Progenitor cell of endocrine pancreas (in vitro differentiated cells): Measurements from ENCODE around the gene MAD1L1. TPM values are rescaled to one million over a fixed set of nuclear protein-coding genes. Genes with fewer than 3 reads are reported as not detected.
A peak's percentile ranks its signal among the peaks of the same experiment; 100 is the strongest.

ENCODE experiments used
- DNase-seq: peaks from one replicate; pipeline ENCODE4 v3.0.0; 2021; ENCODE audit warnings: low spot score; ENCODE audit not compliant: unreplicated experiment
- H3K27ac Mint-ChIP-seq: 2 replicates; pipeline ENCODE4 v1.8.0; 2021; ENCODE audit warnings: mild to moderate bottlenecking, moderate library complexity, mixed read lengths
- H3K27me3 Mint-ChIP-seq: 2 replicates; pipeline ENCODE4 v1.8.0; 2021; ENCODE audit warnings: mixed read lengths
- H3K36me3 Mint-ChIP-seq: 2 replicates; pipeline ENCODE4 v1.8.0; 2022; ENCODE audit warnings: mixed read lengths; ENCODE audit not compliant: insufficient read depth
- H3K4me1 Mint-ChIP-seq: 2 replicates; pipeline ENCODE4 v1.8.0; 2021; ENCODE audit warnings: low read depth, mixed read lengths
- H3K4me3 Mint-ChIP-seq: 2 replicates; pipeline ENCODE4 v1.8.0; 2021; ENCODE audit warnings: low read depth, mild to moderate bottlenecking, moderate library complexity, mixed read lengths
- H3K9me3 Mint-ChIP-seq: 2 replicates; pipeline ENCODE4 v1.8.0; 2021; ENCODE audit warnings: low read depth, mixed read lengths
- CTCF ChIP-seq: fragments of 200-600 bp; sonication (generic); IDR thresholded peaks from one replicate; pipeline ENCODE4 v1.5.0; 2021; ENCODE audit warnings: antibody characterized with exemption, mild to moderate bottlenecking; ENCODE audit not compliant: unreplicated experiment
- total RNA-seq: library from RNA; stranded (reverse); gene quantifications from 2 replicates; pipeline ENCODE4 v1.2.1, GENCODE V29; 2021

Gene MAD1L1
- total RNA-seq, 1 donor from 2014 or later = 49.8 TPM

DNA sequence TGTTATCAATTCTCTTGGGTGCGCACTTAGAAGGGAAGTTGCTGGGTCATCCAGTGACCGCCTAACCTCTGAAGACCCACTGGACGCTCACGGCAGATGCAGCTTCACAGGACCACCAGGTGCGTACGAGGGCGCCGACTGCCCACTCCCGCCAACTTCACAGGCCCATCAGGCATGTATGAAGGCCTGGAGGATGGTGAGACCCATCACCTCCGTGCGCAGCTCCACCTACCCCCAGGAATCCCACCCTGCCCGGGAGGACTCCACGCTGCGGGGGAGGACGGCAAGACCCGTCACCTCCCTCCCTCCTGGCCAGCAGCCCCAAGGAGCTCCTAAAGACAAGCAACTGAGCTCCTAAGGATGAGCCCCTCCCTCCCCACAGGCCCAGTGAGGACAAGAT lies 146.9 kb downstream of the MAD1L1 start:
- Mint-ChIP-seq H3K4me1 (peaks cover 7% of the 10 kb centered on the region), H3K27ac (no peak overlapping the region), H3K9me3 (no peaks in the 10 kb centered on the region), H3K36me3 (peaks cover 4% of the 10 kb centered on the region), H3K27me3 (no peaks in the 10 kb centered on the region), H3K4me3 (no peak overlapping the region)
- no peak for DNase-seq
- TF ChIP-seq CTCF = no peak

- H3K9me3 Mint-ChIP-seq = no peaks in the 10 kb centered on the region
Measured at GRCh38 chr7:2084781-2085505, 147.8 kb downstream of the MAD1L1 start.

GRCh38 chr7:2084331-2084730 lies 148.4 kb downstream of the MAD1L1 start:
- Mint-ChIP-seq H3K4me3 (no peak overlapping the region), H3K9me3 (no peaks in the 10 kb centered on the region), H3K4me1 (peaks cover 16% of the 10 kb centered on the region), H3K36me3 (peaks cover 4% of the 10 kb centered on the region), H3K27me3 (no peaks in the 10 kb centered on the region), H3K27ac (no peak overlapping the region)
- DNase-seq = no peak
- no peak for TF ChIP-seq CTCF

More at GRCh38 chr7:2084781-2085505, 147.8 kb downstream of the MAD1L1 start:
- H3K4me3 Mint-ChIP-seq = no peak overlapping the region
- DNase-seq = no peak
- no peak for TF ChIP-seq CTCF
- H3K4me1 Mint-ChIP-seq = peaks cover 10% of the 10 kb centered on the region
- no peaks in the 10 kb centered on the region for H3K27me3 Mint-ChIP-seq
- peaks cover 4% of the 10 kb centered on the region for H3K36me3 Mint-ChIP-seq
- H3K27ac Mint-ChIP-seq = no peak overlapping the region

DNA sequence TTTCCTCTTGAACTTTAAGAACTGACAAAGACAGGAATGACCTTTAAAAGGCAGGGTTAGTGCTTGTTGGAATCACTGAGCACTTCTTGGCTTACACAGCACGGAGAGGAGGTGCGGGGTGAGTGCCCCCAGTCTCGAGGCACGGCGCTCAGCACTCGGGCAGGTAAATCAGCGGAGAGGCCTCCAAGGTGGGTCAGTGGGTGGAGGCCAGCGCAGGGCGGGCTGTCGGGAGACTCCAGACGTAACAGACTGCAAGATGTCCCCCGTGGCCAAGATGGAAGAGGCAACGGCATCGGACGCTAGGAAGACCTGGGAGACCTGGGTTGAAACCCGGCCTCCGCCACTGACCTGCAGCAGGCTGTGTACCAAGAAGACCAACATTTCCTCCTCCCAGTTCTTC lies 149.4 kb downstream of the MAD1L1 start:
- Mint-ChIP-seq H3K27ac (peak overlapping the region; percentile 45), H3K4me1 (peaks cover 18% of the 10 kb centered on the region), H3K9me3 (no peaks in the 10 kb centered on the region), H3K27me3 (no peaks in the 10 kb centered on the region), H3K4me3 (no peak overlapping the region), H3K36me3 (peaks cover 4% of the 10 kb centered on the region)
- no peak for TF ChIP-seq CTCF
- DNase-seq = no peak

GRCh38 chr7:2082139-2082998 lies 150.4 kb downstream of the MAD1L1 start:
- no peak for DNase-seq
- H3K4me1 Mint-ChIP-seq = peaks cover 18% of the 10 kb centered on the region
- peaks cover 4% of the 10 kb centered on the region for H3K36me3 Mint-ChIP-seq
- H3K4me3 Mint-ChIP-seq = no peak overlapping the region
- TF ChIP-seq CTCF = no peak
- H3K27me3 Mint-ChIP-seq = no peaks in the 10 kb centered on the region
- H3K27ac Mint-ChIP-seq = no peak overlapping the region
- H3K9me3 Mint-ChIP-seq = no peaks in the 10 kb centered on the region
